Progenitor cell of endocrine pancreas (in vitro differentiated cells): Measurements from ENCODE around the gene DUSP19. TPM values are rescaled to one million over a fixed set of nuclear protein-coding genes. Genes with fewer than 3 reads are reported as not detected.

Experiments used
- DNase-seq: peaks from one replicate; pipeline ENCODE4 v3.0.0; 2021; ENCODE audit warnings: low spot score; ENCODE audit not compliant: unreplicated experiment
- H3K27ac Mint-ChIP-seq: 2 replicates; pipeline ENCODE4 v1.8.0; 2021; ENCODE audit warnings: mild to moderate bottlenecking, moderate library complexity, mixed read lengths
- H3K27me3 Mint-ChIP-seq: 2 replicates; pipeline ENCODE4 v1.8.0; 2021; ENCODE audit warnings: mixed read lengths
- H3K36me3 Mint-ChIP-seq: 2 replicates; pipeline ENCODE4 v1.8.0; 2022; ENCODE audit warnings: mixed read lengths; ENCODE audit not compliant: insufficient read depth
- H3K4me1 Mint-ChIP-seq: 2 replicates; pipeline ENCODE4 v1.8.0; 2021; ENCODE audit warnings: low read depth, mixed read lengths
- H3K4me3 Mint-ChIP-seq: 2 replicates; pipeline ENCODE4 v1.8.0; 2021; ENCODE audit warnings: low read depth, mild to moderate bottlenecking, moderate library complexity, mixed read lengths
- H3K9me3 Mint-ChIP-seq: 2 replicates; pipeline ENCODE4 v1.8.0; 2021; ENCODE audit warnings: low read depth, mixed read lengths
- total RNA-seq: library from RNA; stranded (reverse); gene quantifications from 2 replicates; pipeline ENCODE4 v1.2.1, GENCODE V29; 2021
- TF ChIP-seq, protein P1 (sequence below): fragments of 200-600 bp; sonication (generic); IDR thresholded peaks from one replicate; pipeline ENCODE4 v1.5.0; 2021; ENCODE audit warnings: antibody characterized with exemption, mild to moderate bottlenecking; ENCODE audit not compliant: unreplicated experiment

DUSP19 gene
- total RNA-seq, 1 donor from 2014 or later = 1.9 TPM

DNA sequence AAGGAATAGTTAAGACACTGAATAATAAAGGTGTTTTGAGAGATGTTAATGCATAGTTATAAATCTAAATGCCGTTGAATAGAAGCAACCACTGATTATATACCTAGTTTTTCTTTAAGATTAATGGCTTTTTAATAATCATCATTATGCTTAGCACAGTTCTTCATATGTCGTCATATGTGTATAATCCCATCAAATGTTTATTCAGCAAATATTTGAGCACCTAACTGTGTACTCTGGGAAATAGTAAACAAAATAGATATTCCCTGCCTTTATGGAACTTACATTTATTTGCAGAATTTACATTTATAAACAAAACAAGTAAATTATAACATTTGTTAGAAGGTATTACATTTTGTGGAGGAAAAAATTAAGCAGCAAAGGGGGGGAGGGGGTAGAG, 55.5 kb downstream of the DUSP19 start:
- Mint-ChIP-seq H3K4me1 (no peaks in the 10 kb centered on the region), H3K9me3 (no peaks in the 10 kb centered on the region), H3K4me3 (no peak overlapping the region), H3K27me3 (no peaks in the 10 kb centered on the region), H3K36me3 (peaks cover 5% of the 10 kb centered on the region), H3K27ac (no peak overlapping the region)
- DNase-seq = no peak
- TF ChIP-seq, protein P1, sequence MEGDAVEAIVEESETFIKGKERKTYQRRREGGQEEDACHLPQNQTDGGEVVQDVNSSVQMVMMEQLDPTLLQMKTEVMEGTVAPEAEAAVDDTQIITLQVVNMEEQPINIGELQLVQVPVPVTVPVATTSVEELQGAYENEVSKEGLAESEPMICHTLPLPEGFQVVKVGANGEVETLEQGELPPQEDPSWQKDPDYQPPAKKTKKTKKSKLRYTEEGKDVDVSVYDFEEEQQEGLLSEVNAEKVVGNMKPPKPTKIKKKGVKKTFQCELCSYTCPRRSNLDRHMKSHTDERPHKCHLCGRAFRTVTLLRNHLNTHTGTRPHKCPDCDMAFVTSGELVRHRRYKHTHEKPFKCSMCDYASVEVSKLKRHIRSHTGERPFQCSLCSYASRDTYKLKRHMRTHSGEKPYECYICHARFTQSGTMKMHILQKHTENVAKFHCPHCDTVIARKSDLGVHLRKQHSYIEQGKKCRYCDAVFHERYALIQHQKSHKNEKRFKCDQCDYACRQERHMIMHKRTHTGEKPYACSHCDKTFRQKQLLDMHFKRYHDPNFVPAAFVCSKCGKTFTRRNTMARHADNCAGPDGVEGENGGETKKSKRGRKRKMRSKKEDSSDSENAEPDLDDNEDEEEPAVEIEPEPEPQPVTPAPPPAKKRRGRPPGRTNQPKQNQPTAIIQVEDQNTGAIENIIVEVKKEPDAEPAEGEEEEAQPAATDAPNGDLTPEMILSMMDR = no peak

DNA sequence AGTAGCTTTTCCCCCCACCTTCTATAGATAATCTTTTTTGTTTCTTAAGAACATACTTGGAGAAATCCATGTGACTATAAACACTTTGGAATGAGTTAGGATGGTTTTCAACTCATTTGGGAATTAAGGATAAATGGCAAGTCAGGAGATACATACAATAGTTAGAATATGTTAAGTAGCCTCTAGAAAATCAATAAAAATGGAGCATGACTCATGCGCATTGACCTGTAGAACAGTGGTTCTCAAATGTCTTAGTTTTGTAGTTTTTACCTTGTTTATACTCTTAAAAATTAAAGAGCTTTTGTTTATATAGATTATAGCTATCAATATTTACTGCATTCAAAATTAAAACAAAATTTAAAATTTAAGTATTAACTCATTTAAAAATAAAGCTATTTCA, 70.4 kb downstream of the DUSP19 start:
- no peak overlapping the region for H3K27ac Mint-ChIP-seq
- peaks cover 9% of the 10 kb centered on the region for H3K9me3 Mint-ChIP-seq
- H3K4me3 Mint-ChIP-seq = no peak overlapping the region
- H3K36me3 Mint-ChIP-seq = peaks cover 46% of the 10 kb centered on the region
- H3K4me1 Mint-ChIP-seq = no peaks in the 10 kb centered on the region
- no peak for DNase-seq
- no peaks in the 10 kb centered on the region for H3K27me3 Mint-ChIP-seq
- TF ChIP-seq, protein P1 = no peak

DNA sequence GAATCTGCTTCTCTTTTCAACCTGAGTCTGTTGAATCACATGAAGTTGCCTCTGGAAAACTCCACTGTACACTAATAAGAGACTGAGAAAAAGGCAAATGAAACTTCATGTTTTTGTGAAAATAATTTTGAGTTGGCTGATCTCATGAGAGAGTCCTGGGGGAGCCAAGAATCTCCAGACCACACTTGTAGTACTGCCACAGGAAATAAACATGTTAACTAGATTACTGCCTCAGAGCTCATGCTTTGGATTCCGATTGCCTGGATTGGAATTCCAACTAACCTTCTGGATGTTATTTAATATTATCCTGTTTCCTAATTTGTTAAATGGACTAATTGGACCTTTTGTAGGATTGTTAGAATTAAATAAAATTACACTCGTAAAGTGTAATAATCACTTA, 70.9 kb downstream of the DUSP19 start:
- peak overlapping the region; percentile 35 for H3K27ac Mint-ChIP-seq
- H3K4me3 Mint-ChIP-seq = no peak overlapping the region

More for the DNA sequence above, 70.9 kb downstream of the DUSP19 start:
- no peak for DNase-seq
- H3K27me3 Mint-ChIP-seq = no peaks in the 10 kb centered on the region
- H3K4me1 Mint-ChIP-seq = no peaks in the 10 kb centered on the region
- TF ChIP-seq, protein P1 = no peak
- H3K9me3 Mint-ChIP-seq = peaks cover 6% of the 10 kb centered on the region
- H3K36me3 Mint-ChIP-seq = peaks cover 46% of the 10 kb centered on the region

Other genes starting within 250 kb of the DUSP19 start
- gene FRZB, start 212.1 kb upstream of the DUSP19 start, total RNA-seq = 38.2 and 45.5 TPM in 2 replicates
- 108 and 111 TPM in 2 replicates for gene NCKAP1, start 40.3 kb upstream of the DUSP19 start, total RNA-seq
- gene NUP35, start 45.7 kb downstream of the DUSP19 start, total RNA-seq = 18.1 and 20.9 TPM in 2 replicates